Stomach smooth muscle (tissue), 2 donors: ENCODE measurements around the gene LRRC7.

Source experiments
- H3K27ac ChIP-seq: one replicate; pipeline ENCODE4 v1.7.0; 2013; ENCODE audit warnings: mild to moderate bottlenecking, low read length, inconsistent platforms
- H3K27me3 ChIP-seq, 2 donors: one replicate each; pipeline ENCODE4 v1.7.0; 2013; ENCODE audit warnings: low read length in 2 of 2; ENCODE audit not compliant: insufficient read depth in 2 of 2, control insufficient read depth in 1 of 2
- H3K36me3 ChIP-seq, 2 donors: one replicate each; pipeline ENCODE4 v1.7.0; 2013; ENCODE audit warnings: low read length in 2 of 2; ENCODE audit not compliant: control insufficient read depth in 2 of 2, insufficient read depth in 2 of 2
- H3K4me1 ChIP-seq: one replicate; pipeline ENCODE4 v1.7.0; 2013; ENCODE audit warnings: low read length; ENCODE audit not compliant: control insufficient read depth, insufficient read depth
- H3K4me3 ChIP-seq, 2 donors: one replicate each; pipeline ENCODE4 v1.7.0; 2013; ENCODE audit warnings: low read length in 2 of 2
- H3K9ac ChIP-seq, 2 donors: one replicate each; pipeline ENCODE4 v1.7.0; 2013; ENCODE audit warnings: low read length in 2 of 2, mild to moderate bottlenecking in 1 of 2
- H3K9me3 ChIP-seq, 2 donors: one replicate each; pipeline ENCODE4 v1.7.0; 2013; ENCODE audit warnings: low read length in 2 of 2; ENCODE audit not compliant: control insufficient read depth in 2 of 2
- donor health status: healthy.
- donor health status: Pancreatic carcinoma.

The LRRC7 gene

DNA sequence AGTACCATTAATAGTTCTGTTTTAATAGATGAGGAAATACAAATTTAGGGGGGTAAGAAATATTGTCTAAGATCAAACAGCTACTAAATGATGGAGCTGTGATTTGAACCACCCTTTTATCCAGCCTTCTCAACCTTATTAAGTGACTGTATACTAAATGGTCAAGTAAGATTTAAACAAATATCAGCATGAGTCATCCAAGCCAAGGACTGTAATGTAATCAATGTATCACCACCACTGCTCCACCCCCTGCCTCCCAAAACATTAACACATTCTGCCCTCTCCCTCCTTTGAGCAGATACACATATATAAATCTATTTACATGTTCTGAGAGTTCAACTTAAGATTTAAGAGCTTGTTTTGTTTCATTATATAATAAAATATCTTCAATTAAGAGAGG, 578.8 kb downstream of the LRRC7 start:
- no peak overlapping the region for H3K4me3 ChIP-seq
- H3K27me3 ChIP-seq: no peaks in the 10 kb centered on the region
- H3K9ac ChIP-seq: no peak overlapping the region
- no peaks in the 10 kb centered on the region for H3K4me1 ChIP-seq
- H3K27ac ChIP-seq: no peak overlapping the region
- H3K36me3 ChIP-seq: peaks cover 0 to 8% of the 10 kb centered on the region in 2 donors
- H3K9me3 ChIP-seq: no peaks in the 10 kb centered on the region

GRCh38 chr1:70150444-70150843, 582.7 kb downstream of the LRRC7 start:
- no peak overlapping the region for H3K9ac ChIP-seq
- no peak overlapping the region for H3K27ac ChIP-seq
- H3K36me3 ChIP-seq: peaks cover 0 to 8% of the 10 kb centered on the region in 2 donors
- no peaks in the 10 kb centered on the region for H3K4me1 ChIP-seq
- H3K4me3 ChIP-seq: no peak overlapping the region
- H3K9me3 ChIP-seq: no peaks in the 10 kb centered on the region
- H3K27me3 ChIP-seq: no peaks in the 10 kb centered on the region

DNA sequence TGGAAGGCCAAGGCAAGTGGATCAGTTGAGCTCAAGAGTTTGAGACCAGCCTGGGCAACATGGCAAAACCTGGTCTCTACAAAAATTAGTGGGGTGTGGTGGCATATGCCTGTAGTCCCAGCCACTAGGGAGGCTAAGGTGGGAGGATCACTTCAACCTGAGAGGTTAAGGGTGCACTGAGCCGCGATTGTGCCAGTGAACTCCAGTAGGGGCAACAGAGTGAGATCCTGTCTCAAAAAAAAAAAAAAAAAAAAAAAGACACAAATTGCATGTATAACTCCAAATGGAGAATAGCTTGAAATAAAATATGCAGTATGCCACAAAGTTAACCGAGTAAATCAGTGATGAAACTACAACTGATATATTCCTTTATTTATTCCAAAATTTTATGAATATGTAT, 586.0 kb downstream of the LRRC7 start:
- Histone ChIP-seq H3K27ac (no peak overlapping the region), H3K4me1 (no peaks in the 10 kb centered on the region), H3K36me3 (peaks cover 0 to 9% of the 10 kb centered on the region in 2 donors), H3K9me3 (no peaks in the 10 kb centered on the region), H3K9ac (no peak overlapping the region), H3K27me3 (no peaks in the 10 kb centered on the region), H3K4me3 (no peak overlapping the region)

DNA sequence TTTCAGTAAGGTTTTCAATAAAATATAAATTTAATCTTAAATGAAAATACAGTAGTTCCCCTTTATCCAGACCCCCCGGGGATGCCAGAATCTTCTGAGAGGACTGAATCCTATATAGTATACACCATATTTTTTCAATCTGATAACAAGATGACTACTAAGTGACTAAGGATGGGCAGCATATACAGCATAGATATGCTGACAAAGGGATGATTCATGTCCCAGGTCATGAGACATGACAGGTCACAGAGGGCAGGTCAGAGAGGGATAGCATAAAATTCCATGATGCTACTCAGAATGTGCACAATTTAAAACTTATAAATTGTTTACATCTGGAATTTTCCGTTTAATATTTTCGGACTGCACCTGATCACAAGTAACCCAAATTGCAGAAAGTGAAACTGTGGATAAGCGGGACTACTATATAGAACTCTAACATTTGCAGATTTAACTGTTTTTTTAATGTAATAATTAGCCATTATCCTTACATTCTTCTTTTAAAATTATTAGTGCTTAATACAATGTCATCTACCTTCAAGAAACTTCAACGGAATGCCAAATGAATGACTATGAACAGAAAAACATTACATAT, 588.9 kb downstream of the LRRC7 start:
- H3K9me3 ChIP-seq: no peaks in the 10 kb centered on the region
- H3K9ac ChIP-seq: no peak overlapping the region
- H3K27ac ChIP-seq: no peak overlapping the region
- no peaks in the 10 kb centered on the region for H3K4me1 ChIP-seq
- H3K4me3 ChIP-seq: no peak overlapping the region
- peaks cover 0 to 6% of the 10 kb centered on the region in 2 donors for H3K36me3 ChIP-seq
- H3K27me3 ChIP-seq: no peaks in the 10 kb centered on the region

GRCh38 chr1:70164350-70164749, 596.6 kb downstream of the LRRC7 start:
- Histone ChIP-seq H3K27ac (no peak overlapping the region), H3K27me3 (no peaks in the 10 kb centered on the region), H3K4me1 (no peaks in the 10 kb centered on the region), H3K9me3 (no peaks in the 10 kb centered on the region), H3K36me3 (peaks cover 2 to 3% of the 10 kb centered on the region in 2 donors), H3K9ac (no peak overlapping the region), H3K4me3 (no peak overlapping the region)

- Histone ChIP-seq H3K4me3 (no peak overlapping the region), H3K9me3 (no peaks in the 10 kb centered on the region), H3K4me1 (no peaks in the 10 kb centered on the region), H3K9ac (no peak overlapping the region), H3K27ac (no peak overlapping the region), H3K36me3 (peaks cover 2 to 12% of the 10 kb centered on the region in 2 donors), H3K27me3 (no peaks in the 10 kb centered on the region)
Observed at GRCh38 chr1:70168283-70168682, 600.6 kb downstream of the LRRC7 start.

GRCh38 chr1:70169018-70169839, 601.5 kb downstream of the LRRC7 start:
- Histone ChIP-seq H3K4me1 (no peaks in the 10 kb centered on the region), H3K27ac (no peak overlapping the region), H3K27me3 (no peaks in the 10 kb centered on the region), H3K4me3 (no peak overlapping the region), H3K9ac (no peak overlapping the region), H3K9me3 (no peaks in the 10 kb centered on the region), H3K36me3 (peaks cover 0 to 12% of the 10 kb centered on the region in 2 donors)

DNA sequence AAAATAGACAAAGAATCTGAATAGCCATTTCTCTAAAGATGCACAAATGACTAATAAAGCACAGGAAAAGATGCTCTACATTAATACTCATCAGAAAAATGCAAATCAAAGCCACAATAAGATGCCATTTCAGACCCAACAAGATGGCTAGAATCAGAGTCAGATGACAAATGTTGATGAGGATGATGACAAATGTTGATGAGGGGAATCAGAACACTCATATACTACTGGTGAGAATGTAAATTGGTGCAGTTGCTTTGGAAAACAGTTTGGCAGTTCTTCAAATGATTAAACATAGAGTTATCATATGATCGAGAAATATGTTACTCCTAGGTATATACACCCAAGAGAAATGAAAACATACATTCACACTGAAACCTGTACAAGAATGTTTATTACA, 603.8 kb downstream of the LRRC7 start:
- Histone ChIP-seq H3K9ac (no peak overlapping the region), H3K27ac (no peak overlapping the region), H3K4me3 (no peak overlapping the region), H3K36me3 (peaks cover 0 to 12% of the 10 kb centered on the region in 2 donors), H3K4me1 (no peaks in the 10 kb centered on the region), H3K9me3 (no peaks in the 10 kb centered on the region), H3K27me3 (no peaks in the 10 kb centered on the region)
